Tibial nerve (tissue), 4 donors: ENCODE results near the gene NR2F1.

Source experiments
- EP300 ChIP-seq, 2 donors: sonication (generic); formaldehyde crosslinking; IDR thresholded peaks; one replicate each; pipeline ENCODE4 v1.6.1; 2017; ENCODE audit warnings: antibody characterized with exemption in 2 of 2, mild to moderate bottlenecking in 1 of 2
- POLR2A ChIP-seq, 2 donors: fragments of 450-650 bp; IDR thresholded peaks; one replicate each; pipeline ENCODE4 v1.6.1; 2017; ENCODE audit warnings: antibody characterized with exemption in 2 of 2, mild to moderate bottlenecking in 2 of 2, moderate library complexity in 2 of 2
- TF ChIP-seq, protein P1 (sequence below), 5 experiments: fragments of 200-600 bp in 3 of 5; fragments of 450-650 bp in 2 of 5; sonication (generic) in 3 of 5; IDR thresholded peaks; one replicate each; pipeline ENCODE4 v1.5.1; 2016 to 2019; ENCODE audit warnings: antibody characterized with exemption in 5 of 5, mild to moderate bottlenecking in 3 of 5, moderate library complexity in 2 of 5

DNA sequence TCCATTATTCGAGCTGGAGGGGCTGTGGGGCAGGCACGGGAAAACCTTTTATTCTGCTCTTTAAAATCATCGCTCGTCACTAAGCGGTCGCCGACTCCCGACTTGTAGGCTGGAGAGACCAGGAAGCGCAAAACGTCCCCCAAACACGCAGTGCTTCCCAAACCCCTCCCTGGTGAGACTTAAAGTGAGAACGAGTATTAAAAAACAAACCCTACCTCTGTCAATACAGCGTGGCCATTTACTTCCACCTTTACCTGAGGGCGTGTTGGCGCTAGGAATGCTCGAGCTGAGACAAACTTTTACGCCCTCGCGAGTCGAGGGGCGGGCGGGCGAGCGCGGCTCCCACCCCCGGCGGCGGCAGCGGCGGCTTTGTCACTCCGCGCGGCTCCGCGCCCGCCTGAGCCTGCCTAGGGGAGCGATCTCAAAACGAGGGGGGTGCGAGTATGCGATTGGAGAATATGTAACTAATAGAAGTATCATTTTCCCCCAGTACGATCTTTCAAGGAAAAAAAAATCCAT is 2.0 kb upstream of the NR2F1 start, which contains the start of gene NR2F1-AS1:
- TF ChIP-seq POLR2A (IDR thresholded peaks at IDR 0.05) (peak in 1 of 2 donors; percentile 26), EP300 (IDR thresholded peaks at IDR 0.05) (peak in 1 of 2 donors; percentile 53)
- TF ChIP-seq, protein P1, sequence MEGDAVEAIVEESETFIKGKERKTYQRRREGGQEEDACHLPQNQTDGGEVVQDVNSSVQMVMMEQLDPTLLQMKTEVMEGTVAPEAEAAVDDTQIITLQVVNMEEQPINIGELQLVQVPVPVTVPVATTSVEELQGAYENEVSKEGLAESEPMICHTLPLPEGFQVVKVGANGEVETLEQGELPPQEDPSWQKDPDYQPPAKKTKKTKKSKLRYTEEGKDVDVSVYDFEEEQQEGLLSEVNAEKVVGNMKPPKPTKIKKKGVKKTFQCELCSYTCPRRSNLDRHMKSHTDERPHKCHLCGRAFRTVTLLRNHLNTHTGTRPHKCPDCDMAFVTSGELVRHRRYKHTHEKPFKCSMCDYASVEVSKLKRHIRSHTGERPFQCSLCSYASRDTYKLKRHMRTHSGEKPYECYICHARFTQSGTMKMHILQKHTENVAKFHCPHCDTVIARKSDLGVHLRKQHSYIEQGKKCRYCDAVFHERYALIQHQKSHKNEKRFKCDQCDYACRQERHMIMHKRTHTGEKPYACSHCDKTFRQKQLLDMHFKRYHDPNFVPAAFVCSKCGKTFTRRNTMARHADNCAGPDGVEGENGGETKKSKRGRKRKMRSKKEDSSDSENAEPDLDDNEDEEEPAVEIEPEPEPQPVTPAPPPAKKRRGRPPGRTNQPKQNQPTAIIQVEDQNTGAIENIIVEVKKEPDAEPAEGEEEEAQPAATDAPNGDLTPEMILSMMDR (IDR thresholded peaks at IDR 0.05): no peak
